Measurements from ENCODE around the gene TRPT1. TPM values are rescaled to one million over a fixed set of nuclear protein-coding genes. Genes with fewer than 3 reads are reported as not detected.

Gene TRPT1
- total and polyA plus RNA-seq, 2 of the 4 experiments (the other 2 are of a cell fraction) = 63.2 to 81.9 TPM

DNA sequence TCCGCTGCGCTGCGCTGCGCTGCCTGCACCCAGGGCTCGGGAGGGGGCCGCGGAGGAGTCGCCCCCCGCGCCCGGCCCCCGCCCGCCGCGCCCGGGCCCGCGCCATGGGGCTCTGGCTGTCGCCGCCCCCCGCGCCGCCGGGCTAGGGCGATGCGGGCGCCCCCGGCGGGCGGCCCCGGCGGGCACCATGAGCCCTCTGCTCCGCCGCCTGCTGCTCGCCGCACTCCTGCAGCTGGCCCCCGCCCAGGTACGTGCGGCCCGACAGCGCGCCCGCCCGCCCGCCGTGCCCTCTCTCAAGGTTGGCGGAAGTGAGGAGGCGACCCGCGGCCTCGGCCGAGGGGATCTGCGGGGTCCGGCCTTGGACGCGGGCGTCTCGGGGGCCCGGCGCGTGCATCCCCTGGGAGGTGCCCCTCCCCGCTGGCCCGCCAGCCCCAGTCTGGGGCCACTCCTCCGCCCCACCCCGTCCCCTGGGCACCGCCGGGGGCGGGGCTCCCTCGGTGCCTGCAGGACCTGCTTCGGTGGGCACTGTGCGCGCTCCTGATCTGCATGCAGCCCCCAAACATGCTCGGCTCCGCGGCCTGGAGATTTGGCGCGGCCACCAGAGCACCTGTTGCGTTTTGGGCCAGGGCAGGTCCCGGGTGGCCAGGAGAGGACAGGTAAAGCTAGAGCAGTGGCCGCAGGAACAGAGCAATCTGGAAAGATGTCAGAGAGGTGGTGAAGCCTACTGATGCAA lies 8.8 kb upstream of the TRPT1 start:
- Histone ChIP-seq H3K18ac (ENCODE audit: low read depth, low read length) (no peak overlapping the region), H4K91ac (ENCODE audit: insufficient read depth, low read depth, low read length) (no peak overlapping the region), H2AK5ac (ENCODE audit: low read depth, low read length) (peak overlapping the region; percentile 64), H3K9me3 (ENCODE audit: control insufficient read depth, insufficient read depth, low read length) (no peaks in the 10 kb centered on the region), H4K20me1 (ENCODE audit: insufficient read depth, low read length) (no peaks in the 10 kb centered on the region), H3K9ac (ENCODE audit: low read depth, low read length) (peak overlapping the region; percentile 81), H2AFZ (replicated peaks; ENCODE audit: low read length, poor library complexity) (peak overlapping the region; percentile 91), H3K4me1 (ENCODE audit: control insufficient read depth, insufficient read depth, low read length) (peaks cover 9% of the 10 kb centered on the region), H2BK15ac (ENCODE audit: low read depth, low read length) (no peak overlapping the region), H2BK120ac (ENCODE audit: low read depth, low read length) (0 out of 2 replicates have a peak overlapping the region, but pooled peaks have one; percentile 32), H4K8ac (ENCODE audit: low read depth in 2 of 2, low read length in 2 of 2) (peak overlapping the region in 1 of 2 experiments; percentile 63; a peak in 1 of 4 replicates), H3K9me1 (ENCODE audit: insufficient read depth, low read length) (peaks cover 2% of the 10 kb centered on the region; the same call in 1 of the 2 replicates), H3K4me2 (ENCODE audit: low read depth, low read length) (peak overlapping the region; percentile 75), H2AK9ac (replicated peaks; ENCODE audit: low read depth, low read length, poor library complexity) (peak overlapping the region; percentile 99), H4K5ac (ENCODE audit: low read depth, low read length) (no peak overlapping the region), H3K23ac (ENCODE audit: low read depth, low read length) (peak overlapping the region; percentile 75; the same call in 1 of the 2 replicates), H3K56ac (ENCODE audit: extremely low read depth, insufficient read depth, low read length) (no peak overlapping the region), H3K27ac (ENCODE audit: insufficient read depth, low read length) (peak overlapping the region; percentile 62), H3K4ac (ENCODE audit: low read depth, low read length) (peak overlapping the region; percentile 20; the same call in 1 of the 2 replicates), H2BK5ac (ENCODE audit: low read depth, low read length, poor library complexity, severe bottlenecking) (peak overlapping the region; percentile 15), H2BK20ac (ENCODE audit: low read depth, low read length) (no peak overlapping the region), H3K14ac (replicated peaks; ENCODE audit: low read depth, low read length) (peak overlapping the region; percentile 56), H3K4me3 (ENCODE audit: insufficient read depth, low read depth, low read length) (peak overlapping the region; percentile 76), H3K36me3 (ENCODE audit: control insufficient read depth, insufficient read depth, low read length) (peaks cover 19% of the 10 kb centered on the region), H3K79me1 (ENCODE audit: low read depth in 1 of 2, low read length in 2 of 2) (peaks cover 18 to 54% of the 10 kb centered on the region in 2 experiments), H3K27me3 (ENCODE audit: control insufficient read depth, insufficient read depth, low read length) (no peaks in the 10 kb centered on the region)
- no TSS peak for BruUV-seq (replicated peaks)
- 4% methylated on average over 27 of the region's 80 CpGs; no CpG with 5 or more reads in 1 of the 2 experiments for WGBS, 2 experiments (ENCODE audit: extremely low coverage in 2 of 2, insufficient read length in 1 of 2)
- no peak for TF ChIP-seq RAD21 (IDR thresholded peaks at IDR 0.05; ENCODE audit: low read length)
- peak; percentile 30; the same call in 1 of the 2 replicates for TF ChIP-seq MAZ (IDR thresholded peaks at IDR 0.05; ENCODE audit: borderline replicate concordance, low read depth, low read length)
- no peak for TF ChIP-seq CEBPB (IDR thresholded peaks at IDR 0.05; ENCODE audit: low read depth, low read length)
- TF ChIP-seq MXI1 (IDR thresholded peaks at IDR 0.05; ENCODE audit: borderline replicate concordance, low read depth, low read length) = peak; percentile 28; the same call in 1 of the 2 replicates
- TF ChIP-seq, protein P1, sequence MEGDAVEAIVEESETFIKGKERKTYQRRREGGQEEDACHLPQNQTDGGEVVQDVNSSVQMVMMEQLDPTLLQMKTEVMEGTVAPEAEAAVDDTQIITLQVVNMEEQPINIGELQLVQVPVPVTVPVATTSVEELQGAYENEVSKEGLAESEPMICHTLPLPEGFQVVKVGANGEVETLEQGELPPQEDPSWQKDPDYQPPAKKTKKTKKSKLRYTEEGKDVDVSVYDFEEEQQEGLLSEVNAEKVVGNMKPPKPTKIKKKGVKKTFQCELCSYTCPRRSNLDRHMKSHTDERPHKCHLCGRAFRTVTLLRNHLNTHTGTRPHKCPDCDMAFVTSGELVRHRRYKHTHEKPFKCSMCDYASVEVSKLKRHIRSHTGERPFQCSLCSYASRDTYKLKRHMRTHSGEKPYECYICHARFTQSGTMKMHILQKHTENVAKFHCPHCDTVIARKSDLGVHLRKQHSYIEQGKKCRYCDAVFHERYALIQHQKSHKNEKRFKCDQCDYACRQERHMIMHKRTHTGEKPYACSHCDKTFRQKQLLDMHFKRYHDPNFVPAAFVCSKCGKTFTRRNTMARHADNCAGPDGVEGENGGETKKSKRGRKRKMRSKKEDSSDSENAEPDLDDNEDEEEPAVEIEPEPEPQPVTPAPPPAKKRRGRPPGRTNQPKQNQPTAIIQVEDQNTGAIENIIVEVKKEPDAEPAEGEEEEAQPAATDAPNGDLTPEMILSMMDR (conservative IDR thresholded peaks at IDR 0.05; ENCODE audit: low read depth, low read length) = peak; percentile 26; the same call in 1 of the 2 replicates
- TF ChIP-seq RCOR1 (IDR thresholded peaks at IDR 0.05; ENCODE audit: insufficient replicate concordance, low read length) = no peak
- no peak for TF ChIP-seq FOS (IDR thresholded peaks at IDR 0.05; ENCODE audit: low read depth, low read length)
- in situ Hi-C loops (cut with MboI; ENCODE audit: low sequenced_read_pairs) (no loop called here), intact Hi-C loops (cut with micrococcal nuclease) (no loop called here), dilution Hi-C loops (cut with HindIII; ENCODE audit: low sequenced_read_pairs, unreplicated experiment) (no loop called here)
- ATAC-seq (ENCODE audit: low read depth) = peak; percentile 37
- ChIA-PET CTCF (no interaction called here), POLR2A (ENCODE audit: unreplicated experiment) (no interaction called here)
- no peak for DNase-seq

Measured in IMR-90 (cell line).